ENCODE measurements around the gene PTCH2.
"Not testable (repeated sequence)": the region's sequence is repeated elsewhere in the genome, so short reads cannot be mapped to it uniquely, and the experiment has no call there.

PTCH2 gene

GRCh38 chr1:44842486-44842861, 579 bp downstream of the PTCH2 start:
- DNase-seq: no peak

DNA sequence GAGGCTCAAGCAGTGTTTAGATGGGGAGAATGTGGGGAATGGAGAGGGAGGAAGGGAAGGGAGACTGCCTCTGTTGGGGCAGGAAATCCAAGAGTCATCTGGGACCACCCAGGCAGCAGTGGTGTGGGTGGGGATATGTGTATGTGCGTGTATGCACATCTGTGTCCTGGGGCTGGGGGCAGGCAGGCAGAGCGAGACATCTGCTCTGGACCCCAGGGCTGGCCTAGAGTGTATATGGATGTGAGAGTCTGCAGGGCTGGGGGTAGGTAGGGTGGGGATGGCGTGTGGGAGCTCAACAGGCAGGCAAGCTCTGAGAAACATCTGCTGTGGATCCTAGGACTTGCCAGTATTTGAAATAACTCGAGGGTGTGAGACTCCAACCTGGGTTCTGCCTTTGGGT, 3.5 kb downstream of the PTCH2 start:
- DNase-seq: no peak

DNA sequence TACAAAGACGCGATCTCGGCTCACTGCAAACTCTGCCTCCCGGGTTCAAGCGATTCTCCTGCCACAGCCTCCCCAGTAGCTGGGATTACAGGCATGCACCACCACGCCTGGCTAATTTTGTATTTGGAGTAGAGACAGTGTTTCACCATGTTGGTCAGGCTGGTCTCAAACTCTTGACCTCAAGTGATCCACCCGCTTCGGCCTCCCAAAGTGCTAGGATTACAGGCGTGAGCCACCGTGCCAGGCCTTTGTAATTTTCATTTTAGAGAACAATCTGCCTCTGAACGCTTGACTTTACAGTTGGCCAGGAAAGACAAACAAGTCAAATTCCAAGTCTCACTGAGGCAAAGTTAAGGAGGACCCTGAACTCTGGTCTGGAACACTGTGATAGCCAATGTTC, 4.8 kb downstream of the PTCH2 start:
- not testable (repeated sequence) for DNase-seq

DNA sequence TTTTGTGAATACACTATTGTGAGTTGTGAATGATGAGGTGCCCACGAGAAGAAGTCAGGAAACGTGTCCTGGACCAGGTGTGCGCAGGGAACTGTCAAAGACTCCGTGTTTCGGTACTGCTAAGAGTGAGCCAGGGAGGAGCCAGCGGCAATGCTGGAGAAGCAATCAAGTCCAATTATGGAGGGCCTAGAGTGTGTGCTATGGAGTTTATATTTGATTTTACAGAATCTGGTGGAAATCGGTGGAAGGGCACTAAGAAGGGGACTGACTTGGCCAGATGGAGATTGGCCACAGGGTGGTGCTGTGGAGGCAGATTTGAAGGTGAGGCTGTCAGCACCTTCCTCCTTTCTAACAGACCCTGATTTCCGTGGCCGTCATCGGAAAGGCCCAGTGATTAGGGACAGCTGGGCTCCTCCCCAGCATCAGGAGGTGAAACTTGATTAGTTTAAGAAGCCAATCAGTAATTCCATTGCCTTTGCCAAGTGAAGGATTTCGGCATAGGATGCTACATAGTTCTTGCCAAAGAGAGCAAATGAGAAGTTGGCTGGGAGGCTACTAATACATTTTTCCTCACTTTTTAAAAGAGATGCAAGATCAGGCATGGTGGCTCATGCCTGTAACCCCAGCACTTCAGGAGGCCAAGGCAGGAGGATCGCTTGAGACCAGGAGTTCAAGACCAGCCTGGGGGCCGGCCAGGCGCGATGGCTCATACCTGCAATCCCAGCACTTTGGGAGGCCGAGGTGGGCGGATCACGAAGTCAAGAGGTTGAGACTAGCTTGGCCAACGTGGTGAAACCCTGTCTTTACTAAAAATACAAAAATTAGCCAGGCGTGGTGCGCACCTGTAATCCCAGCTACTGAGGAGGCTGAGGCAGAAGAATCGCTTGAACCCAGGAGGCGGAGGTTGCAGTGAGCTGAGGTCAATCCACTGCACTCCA, 7.0 kb downstream of the PTCH2 start:
- peak; percentile 89 for DNase-seq

- no peak for DNase-seq
These were observed 8.7 kb downstream of the PTCH2 start for GRCh38 chr1:44834328-44834727.

DNA sequence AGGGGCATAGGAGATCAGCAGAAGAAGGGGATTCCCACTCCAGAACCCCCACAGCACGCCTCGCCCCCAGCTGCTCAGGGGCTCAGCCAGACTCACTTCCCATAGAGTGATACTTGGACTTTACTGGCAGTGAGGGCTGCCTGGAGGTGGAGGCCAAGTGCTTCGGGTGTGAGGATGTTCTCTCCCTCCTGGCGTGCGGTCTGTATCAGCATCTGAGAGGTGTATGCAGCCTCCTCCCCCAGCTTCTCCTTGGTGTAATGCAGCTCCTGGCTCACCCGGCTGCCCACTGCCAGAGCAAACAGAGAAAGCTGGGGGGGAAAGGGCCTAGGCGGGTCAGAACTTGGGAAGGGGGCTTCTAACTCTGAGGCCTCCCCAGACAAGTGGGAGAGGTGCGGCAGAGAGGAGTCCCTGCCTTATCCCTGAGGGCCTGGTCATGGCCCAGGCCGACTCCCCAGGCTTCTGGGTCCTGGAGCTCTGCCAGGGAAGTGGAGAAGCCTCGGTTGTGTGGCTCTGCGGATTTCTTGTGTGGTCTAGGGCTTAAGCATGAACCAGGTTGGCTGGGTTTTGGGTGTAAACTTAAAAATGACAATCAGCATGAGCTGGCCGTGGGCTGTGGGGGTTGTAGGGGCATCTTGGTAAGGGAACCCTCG, 10.9 kb downstream of the PTCH2 start:
- no peak for DNase-seq

- DNase-seq: no peak
These were observed 11.5 kb downstream of the PTCH2 start for GRCh38 chr1:44831516-44831915.

DNA sequence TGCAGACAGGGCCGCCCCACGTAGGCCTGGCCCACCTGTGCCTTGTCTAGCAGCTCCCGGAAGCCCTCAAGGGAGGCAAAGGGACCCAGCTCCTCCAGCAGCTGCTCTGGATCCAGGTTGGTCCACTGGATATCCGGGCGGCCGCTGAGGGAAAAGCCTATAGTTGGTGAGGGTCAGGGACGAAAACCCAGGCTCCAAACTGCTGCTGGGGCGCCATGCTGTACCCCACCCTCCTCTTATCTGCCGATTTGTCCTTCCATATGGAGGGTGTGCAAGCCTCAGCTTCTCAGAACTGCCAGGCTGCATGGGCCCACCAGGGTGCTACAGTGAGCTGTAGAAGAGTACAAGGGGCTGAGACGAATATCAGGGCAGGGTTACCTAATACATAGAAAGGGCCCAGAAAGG, 12.2 kb downstream of the PTCH2 start:
- DNase-seq: no peak

- no peak for DNase-seq
These were observed 13.3 kb downstream of the PTCH2 start for GRCh38 chr1:44829506-44830384.

DNA sequence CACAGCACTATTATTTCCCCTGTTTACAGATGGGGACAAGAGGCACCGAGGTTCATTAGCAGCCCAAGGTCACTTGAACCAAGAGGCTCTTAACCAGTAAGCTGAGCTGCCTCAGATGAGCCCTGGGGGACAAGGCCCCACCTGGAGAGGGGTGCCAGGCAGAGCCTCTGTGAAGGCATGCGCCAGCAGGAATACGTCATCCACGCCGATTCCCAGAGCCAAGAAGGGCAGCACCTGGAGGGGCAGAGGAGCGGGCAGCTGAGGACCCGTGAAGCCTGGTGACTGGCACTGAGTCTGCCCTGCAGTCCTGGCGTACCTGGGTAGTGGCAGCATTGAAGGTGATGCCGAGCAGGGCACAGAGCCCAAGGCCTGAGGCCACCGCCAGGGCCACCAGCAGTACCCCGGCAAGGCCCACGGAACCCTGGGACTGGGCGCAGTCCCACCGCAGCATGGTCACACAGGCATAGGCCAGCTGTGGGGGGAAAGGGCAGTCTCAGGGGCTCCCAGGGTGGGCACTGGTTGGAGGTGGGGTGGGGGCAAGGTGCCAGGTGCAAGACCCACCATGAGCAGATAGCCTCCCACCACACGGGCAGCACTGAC, 14.1 kb downstream of the PTCH2 start:
- DNase-seq: no peak

- DNase-seq: no peak
These were observed 14.9 kb downstream of the PTCH2 start for GRCh38 chr1:44828003-44828651.

GRCh38 chr1:44827197-44828002, 15.7 kb downstream of the PTCH2 start:
- no peak for DNase-seq

GRCh38 chr1:44826375-44827196, 16.5 kb downstream of the PTCH2 start:
- DNase-seq: no peak

GRCh38 chr1:44824392-44824791, 18.7 kb downstream of the PTCH2 start:
- not testable (repeated sequence) for DNase-seq

DNA sequence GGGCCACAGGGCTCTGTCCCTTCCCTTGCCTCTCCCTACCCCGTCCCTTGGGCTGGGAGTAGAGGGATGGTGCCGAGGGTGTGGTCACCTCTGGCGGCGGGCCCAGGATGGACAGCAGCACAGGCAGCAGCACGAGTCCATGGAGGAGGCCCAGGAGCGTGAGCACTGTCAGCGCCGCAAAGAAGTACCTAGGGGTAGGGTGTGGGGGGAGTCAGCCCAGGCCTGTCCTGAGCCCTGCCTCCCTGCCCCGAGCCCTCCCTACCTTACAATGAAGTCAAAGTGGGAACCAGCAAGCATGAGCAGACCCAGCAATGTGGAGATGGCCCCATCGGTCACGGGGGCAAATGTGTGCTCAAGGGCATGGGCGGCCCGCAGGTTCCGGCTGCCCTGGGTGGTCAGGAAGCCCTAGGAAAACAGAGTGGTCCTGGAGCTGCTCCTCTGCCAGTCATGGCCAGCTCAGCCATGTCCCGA, 20.0 kb downstream of the PTCH2 start:
- no peak for DNase-seq

- DNase-seq: no peak
These were observed 20.8 kb downstream of the PTCH2 start for GRCh38 chr1:44822131-44822701.

DNA sequence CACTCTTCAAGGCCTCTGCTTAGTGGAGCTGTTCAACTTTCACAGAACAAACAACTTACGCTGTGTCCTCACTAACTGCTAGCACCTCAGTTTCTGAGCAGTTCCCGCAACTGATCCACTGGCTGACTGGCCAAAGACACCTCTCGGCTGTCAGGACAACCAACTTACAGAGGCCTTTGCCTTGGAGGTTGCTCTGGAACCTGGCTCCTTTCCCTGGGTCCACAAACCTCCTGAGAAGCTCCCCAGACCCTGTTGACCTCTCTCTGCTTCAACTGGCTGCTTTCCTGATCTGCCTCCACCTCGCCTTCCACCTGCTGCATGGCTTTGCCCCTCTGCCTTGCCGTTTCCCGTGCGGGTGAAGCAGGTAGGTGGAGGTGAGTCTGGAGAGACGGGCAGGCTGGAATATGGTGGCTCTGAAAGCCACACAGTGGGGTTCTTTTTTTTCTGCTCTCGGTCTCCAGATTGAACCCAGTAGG, 21.8 kb downstream of the PTCH2 start:
- DNase-seq: no peak

- DNase-seq: no peak
These were observed 22.5 kb downstream of the PTCH2 start for GRCh38 chr1:44820328-44821239.

Measured in stimulated activated CD4-positive, alpha-beta T cell treated with anti-CD3 and anti-CD28 coated beads, Interleukin-4, amount 100 ng/mL, for 24 hours (primary cell).